ENCODE measurements around the gene SELENON.

Gene SELENON

DNA sequence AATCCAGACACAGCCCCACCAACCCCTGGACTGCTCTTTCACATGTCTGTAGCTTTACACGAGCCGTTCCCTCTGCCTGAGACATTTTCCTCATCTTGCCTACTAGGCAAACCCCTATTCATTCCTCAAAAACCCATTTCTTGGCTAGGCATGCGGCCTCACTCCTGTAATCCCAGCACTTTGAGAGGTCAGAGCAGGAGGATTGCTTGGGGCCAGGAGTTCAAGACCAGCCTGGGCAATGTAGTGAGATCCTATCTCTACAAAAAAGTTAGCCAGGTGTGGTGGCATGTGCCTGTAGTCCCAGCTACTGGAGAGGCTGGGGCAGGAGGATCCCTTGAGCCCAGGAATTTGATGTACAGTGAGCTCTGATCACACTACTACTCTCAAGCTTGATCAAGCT, 64.4 kb downstream of the SELENON start:
- no peak for DNase-seq (ENCODE audit: low read depth in 2 of 2)

GRCh38 chr1:25866288-25866687, 66.3 kb downstream of the SELENON start:
- DNase-seq (ENCODE audit: low read depth in 2 of 2), result no peak

DNA sequence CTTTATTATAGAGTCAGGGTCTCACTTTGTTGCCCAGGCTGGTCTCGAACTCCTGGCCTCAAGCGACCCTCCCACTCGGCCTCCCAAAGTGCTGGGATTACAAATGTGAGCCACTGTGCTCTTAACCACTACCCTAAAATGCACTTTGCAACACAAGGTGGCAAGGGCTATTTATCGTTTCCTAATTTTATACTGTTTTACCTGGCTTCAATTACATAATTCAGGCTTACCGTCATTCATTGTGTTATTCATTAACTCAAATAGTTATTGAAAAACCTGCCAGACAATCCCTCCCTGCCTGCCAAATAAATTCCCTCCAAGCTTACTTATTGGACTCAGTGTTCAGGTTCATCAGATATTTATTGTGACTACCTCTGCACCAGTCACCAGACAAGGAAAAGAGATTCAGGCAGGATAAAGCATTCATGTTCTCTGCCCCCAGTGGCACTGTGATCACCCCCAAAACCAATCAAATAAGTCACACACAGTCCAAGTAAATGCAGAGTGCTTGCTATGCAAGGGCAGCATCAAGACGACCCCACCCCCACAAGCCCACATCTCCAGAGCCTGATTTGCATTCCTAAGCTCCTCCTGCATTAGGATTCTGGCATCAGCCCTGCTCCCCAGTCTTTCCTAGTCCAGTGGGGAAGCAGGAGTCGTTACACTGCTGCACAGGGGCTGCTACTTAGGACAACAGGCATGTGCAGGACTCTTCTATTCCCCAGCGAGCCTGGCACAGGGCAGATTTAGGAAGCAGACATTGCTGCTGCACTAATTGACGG, 67.4 kb downstream of the SELENON start:
- DNase-seq (ENCODE audit: low read depth in 2 of 2), result no peak
